ENCODE measurements around the gene GAL3ST3.
A peak's percentile ranks its signal among the peaks of the same experiment; 100 is the strongest.

The GAL3ST3 gene

GRCh38 chr11:66089067-66089466, 40.1 kb upstream of the GAL3ST3 start:
- Histone ChIP-seq H4K20me1 (ENCODE audit: insufficient read depth, low read length) (no peaks in the 10 kb centered on the region), H3K4me1 (ENCODE audit: insufficient read depth, low read length, severe bottlenecking) (peaks cover 55% of the 10 kb centered on the region), H3K9me2 (ENCODE audit: low read depth, low read length) (no peaks in the 10 kb centered on the region), H3K4me2 (ENCODE audit: low read length) (no peak overlapping the region), H3K79me2 (ENCODE audit: insufficient read depth, low read length) (peaks cover 55% of the 10 kb centered on the region), H2AFZ (ENCODE audit: low read length) (no peak overlapping the region), H3K27ac (ENCODE audit: low read depth, low read length, poor library complexity, severe bottlenecking) (peak overlapping the region; percentile 96), H3K9me3 (ENCODE audit: low read length) (no peaks in the 10 kb centered on the region), H3K36me3 (ENCODE audit: insufficient read depth, low read length) (peaks cover 20% of the 10 kb centered on the region), H3F3A (ENCODE audit: insufficient read depth, low read length) (0 out of 2 replicates have a peak, but pooled peaks cover 3% of the 10 kb centered on the region), H3K4me3 (ENCODE audit: low read depth, low read length, poor library complexity, severe bottlenecking) (no peak overlapping the region), H3K9ac (ENCODE audit: low read length) (no peak overlapping the region), H3K27me3 (ENCODE audit: insufficient read depth, low read length) (no peaks in the 10 kb centered on the region)
- no peak for TF ChIP-seq EZH2 (IDR thresholded peaks at IDR 0.05; ENCODE audit: borderline replicate concordance, low read length)
- TF ChIP-seq, protein P1, sequence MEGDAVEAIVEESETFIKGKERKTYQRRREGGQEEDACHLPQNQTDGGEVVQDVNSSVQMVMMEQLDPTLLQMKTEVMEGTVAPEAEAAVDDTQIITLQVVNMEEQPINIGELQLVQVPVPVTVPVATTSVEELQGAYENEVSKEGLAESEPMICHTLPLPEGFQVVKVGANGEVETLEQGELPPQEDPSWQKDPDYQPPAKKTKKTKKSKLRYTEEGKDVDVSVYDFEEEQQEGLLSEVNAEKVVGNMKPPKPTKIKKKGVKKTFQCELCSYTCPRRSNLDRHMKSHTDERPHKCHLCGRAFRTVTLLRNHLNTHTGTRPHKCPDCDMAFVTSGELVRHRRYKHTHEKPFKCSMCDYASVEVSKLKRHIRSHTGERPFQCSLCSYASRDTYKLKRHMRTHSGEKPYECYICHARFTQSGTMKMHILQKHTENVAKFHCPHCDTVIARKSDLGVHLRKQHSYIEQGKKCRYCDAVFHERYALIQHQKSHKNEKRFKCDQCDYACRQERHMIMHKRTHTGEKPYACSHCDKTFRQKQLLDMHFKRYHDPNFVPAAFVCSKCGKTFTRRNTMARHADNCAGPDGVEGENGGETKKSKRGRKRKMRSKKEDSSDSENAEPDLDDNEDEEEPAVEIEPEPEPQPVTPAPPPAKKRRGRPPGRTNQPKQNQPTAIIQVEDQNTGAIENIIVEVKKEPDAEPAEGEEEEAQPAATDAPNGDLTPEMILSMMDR (IDR thresholded peaks at IDR 0.05; ENCODE audit: low read length) = no peak

GRCh38 chr11:66087148-66087908, 38.4 kb upstream of the GAL3ST3 start:
- H4K20me1 ChIP-seq (ENCODE audit: insufficient read depth, low read length) = no peaks in the 10 kb centered on the region

GRCh38 chr11:66084821-66085475, 36.0 kb upstream of the GAL3ST3 start:
- peak overlapping the region; percentile 61 for H3K4me2 ChIP-seq (ENCODE audit: low read length)
- peak overlapping the region; percentile 96 for H3K27ac ChIP-seq (ENCODE audit: low read depth, low read length, poor library complexity, severe bottlenecking)
- H3K9me2 ChIP-seq (ENCODE audit: low read depth, low read length) = no peaks in the 10 kb centered on the region
- H4K20me1 ChIP-seq (ENCODE audit: insufficient read depth, low read length) = no peaks in the 10 kb centered on the region
- H3K9ac ChIP-seq (ENCODE audit: low read length) = peak overlapping the region; percentile 57
- peaks cover 96% of the 10 kb centered on the region for H3K4me1 ChIP-seq (ENCODE audit: insufficient read depth, low read length, severe bottlenecking)
- H3K4me3 ChIP-seq (ENCODE audit: low read depth, low read length, poor library complexity, severe bottlenecking) = peak overlapping the region; percentile 24
- 0 out of 2 replicates have a peak, but pooled peaks cover 7% of the 10 kb centered on the region for H3F3A ChIP-seq (ENCODE audit: insufficient read depth, low read length)
- peaks cover 9% of the 10 kb centered on the region for H3K36me3 ChIP-seq (ENCODE audit: insufficient read depth, low read length)
- no peaks in the 10 kb centered on the region for H3K27me3 ChIP-seq (ENCODE audit: insufficient read depth, low read length)
- TF ChIP-seq, protein P1 (IDR thresholded peaks at IDR 0.05; ENCODE audit: low read length) = no peak
- TF ChIP-seq EZH2 (IDR thresholded peaks at IDR 0.05; ENCODE audit: borderline replicate concordance, low read length) = no peak
- H2AFZ ChIP-seq (ENCODE audit: low read length) = no peak overlapping the region
- H3K9me3 ChIP-seq (ENCODE audit: low read length) = no peaks in the 10 kb centered on the region
- peaks cover 63% of the 10 kb centered on the region for H3K79me2 ChIP-seq (ENCODE audit: insufficient read depth, low read length)

More at GRCh38 chr11:66087148-66087908, 38.4 kb upstream of the GAL3ST3 start:
- TF ChIP-seq, protein P1 (IDR thresholded peaks at IDR 0.05; ENCODE audit: low read length) = no peak
- TF ChIP-seq EZH2 (IDR thresholded peaks at IDR 0.05; ENCODE audit: borderline replicate concordance, low read length) = no peak
- H3K9me2 ChIP-seq (ENCODE audit: low read depth, low read length) = no peaks in the 10 kb centered on the region
- no peak overlapping the region for H2AFZ ChIP-seq (ENCODE audit: low read length)
- H3K36me3 ChIP-seq (ENCODE audit: insufficient read depth, low read length) = peaks cover 20% of the 10 kb centered on the region
- H3K79me2 ChIP-seq (ENCODE audit: insufficient read depth, low read length) = peaks cover 70% of the 10 kb centered on the region
- H3K9ac ChIP-seq (ENCODE audit: low read length) = peak overlapping the region; percentile 51; the same call in 1 of the 2 replicates
- peaks cover 72% of the 10 kb centered on the region for H3K4me1 ChIP-seq (ENCODE audit: insufficient read depth, low read length, severe bottlenecking)
- peak overlapping the region; percentile 57 for H3K4me2 ChIP-seq (ENCODE audit: low read length)
- H3F3A ChIP-seq (ENCODE audit: insufficient read depth, low read length) = 0 out of 2 replicates have a peak, but pooled peaks cover 3% of the 10 kb centered on the region
- H3K27ac ChIP-seq (ENCODE audit: low read depth, low read length, poor library complexity, severe bottlenecking) = peak overlapping the region; percentile 96
- H3K4me3 ChIP-seq (ENCODE audit: low read depth, low read length, poor library complexity, severe bottlenecking) = peak overlapping the region; percentile 33
- no peaks in the 10 kb centered on the region for H3K27me3 ChIP-seq (ENCODE audit: insufficient read depth, low read length)
- H3K9me3 ChIP-seq (ENCODE audit: low read length) = no peaks in the 10 kb centered on the region

Measured in OCI-LY1 (cell line).